Transverse colon (tissue), 4 donors: ENCODE data around the gene EPHB2. TPM values are rescaled to one million over a fixed set of nuclear protein-coding genes. Genes with fewer than 3 reads are reported as not detected.

ENCODE experiments used
- DNase-seq: peaks from one replicate; pipeline ENCODE4 v3.0.0-alpha.2; 2019
- H3K27ac ChIP-seq, 4 donors: fragments of 200-600 bp; sonication (generic); 2 replicates each; pipeline ENCODE4 v1.5.1; 2016 to 2018; ENCODE audit warnings: inconsistent platforms in 4 of 4
- H3K27me3 ChIP-seq: fragments of 200-600 bp; sonication (generic); 2 replicates; pipeline ENCODE4 v1.5.1; 2017; ENCODE audit warnings: inconsistent platforms
- H3K36me3 ChIP-seq, 4 donors: fragments of 200-600 bp; sonication (generic); 2 replicates each; pipeline ENCODE4 v1.5.1; 2017 to 2019; ENCODE audit warnings: inconsistent platforms in 4 of 4
- H3K4me1 ChIP-seq, 4 donors: fragments of 200-600 bp; sonication (generic); 2 replicates each; pipeline ENCODE4 v1.5.1; 2017 to 2020; ENCODE audit warnings: inconsistent platforms in 4 of 4
- H3K4me3 ChIP-seq, 4 donors: fragments of 200-600 bp; sonication (generic); 1 replicate in 1 of 4; 2 replicates in 3 of 4; pipeline versions ENCODE4 v1.5.1 to v1.6.1; 2017 to 2019; ENCODE audit warnings: inconsistent platforms in 4 of 4
- H3K9me3 ChIP-seq, 2 donors: fragments of 200-600 bp; sonication (generic); 2 replicates each; pipeline ENCODE4 v1.5.1; 2017 to 2019; ENCODE audit warnings: inconsistent platforms in 2 of 2
- CTCF ChIP-seq, 5 experiments: fragments of 200-600 bp in 3 of 5; fragments of 450-650 bp in 2 of 5; sonication (generic) in 3 of 5; IDR thresholded peaks; 1 replicate in 2 of 5; 2 replicates in 3 of 5; pipeline ENCODE4 v1.5.1; 2016 to 2017; ENCODE audit warnings: antibody characterized with exemption in 5 of 5, inconsistent platforms in 3 of 5, mild to moderate bottlenecking in 2 of 5, moderate library complexity in 1 of 5
- EP300 ChIP-seq: sonication (generic); formaldehyde crosslinking; IDR thresholded peaks from one replicate; pipeline ENCODE4 v1.6.1; 2017; ENCODE audit warnings: antibody characterized with exemption, low read depth
- POLR2A ChIP-seq: fragments of 450-650 bp; IDR thresholded peaks from one replicate; pipeline ENCODE4 v1.6.1; 2016; ENCODE audit warnings: antibody characterized with exemption, mild to moderate bottlenecking, moderate library complexity
- POLR2AphosphoS5 ChIP-seq, 3 donors: sonication (generic); formaldehyde crosslinking; IDR thresholded peaks; one replicate each; pipeline ENCODE4 v1.6.1; 2016; ENCODE audit warnings: antibody characterized with exemption in 3 of 3
- WGBS, 2 donors: methylation state at CpG; one replicate each; pipeline ENCODE4 v1.1.5; 2018; ENCODE audit warnings: low coverage in 1 of 2; 5-methylcytosine and 5-hydroxymethylcytosine counted together
- in situ Hi-C, 4 donors: fragments of 200-750 bp; cut with MboI; loops; one replicate each; pipeline versions ENCODE4 v1.15.0 to v1.15.1; 2017; ENCODE audit warnings: low sequenced_read_pairs in 3 of 4, low pct_ligation_motif_present in 1 of 4, low pct_unique_long_range_greater_than_20kb in 1 of 4
- intact Hi-C: fragments of 100-400 bp; cut with DNase I; formaldehyde crosslinking; loops from one replicate; pipeline ENCODE4 v1.15.1; 2023; ENCODE audit warnings: low total_unique reads
- total RNA-seq, 4 donors: library from RNA; depleted of rRNA; stranded (reverse); fragments of >200 nt; gene quantifications; one replicate each; pipeline ENCODE4 v1.1.0, GENCODE V29; 2016

EPHB2 gene
- total RNA-seq, 4 donors from 2014 or later, result 3.0 to 152 (median 27.9) TPM

GRCh38 chr1:22868331-22868730, 157.7 kb downstream of the EPHB2 start:
- Histone ChIP-seq H3K4me1 (peaks cover 0 to 3% (median 0%) of the 10 kb centered on the region in 4 donors), H3K9me3 (no peaks in the 10 kb centered on the region), H3K27me3 (no peaks in the 10 kb centered on the region), H3K27ac (no peak overlapping the region), H3K4me3 (no peak overlapping the region), H3K36me3 (no peaks in the 10 kb centered on the region)
- DNase-seq, result no peak
- no peak for TF ChIP-seq CTCF (IDR thresholded peaks at IDR 0.05)
- no peak for TF ChIP-seq EP300
- TF ChIP-seq POLR2AphosphoS5 (IDR thresholded peaks at IDR 0.05), result no peak
- TF ChIP-seq POLR2A, result no peak
- in situ Hi-C loops (loop anchor here in 1 of 4 donors (25.0 kb wide), 1 partner anchor 156 kb away; the partner anchor contains the start of gene EPHB2), intact Hi-C loops (no loop called here)
- WGBS, 2 donors, result 90% methylated on average over 3 of the region's 3 CpGs; no CpG with 5 or more reads in 1 of the 2 donors

- no peak for TF ChIP-seq CTCF (IDR thresholded peaks at IDR 0.05)
- no peak for TF ChIP-seq EP300
- no peak for TF ChIP-seq POLR2AphosphoS5 (IDR thresholded peaks at IDR 0.05)
- no peak for TF ChIP-seq POLR2A
- no peaks in the 10 kb centered on the region for H3K9me3 ChIP-seq
- no peak overlapping the region for H3K4me3 ChIP-seq
- WGBS, 2 donors, result 80% methylated on average over 1 of the region's 1 CpG; no CpG with 5 or more reads in 1 of the 2 donors
- no peak for DNase-seq
- no peak overlapping the region for H3K27ac ChIP-seq
- in situ Hi-C loops (loop anchor here in 1 of 4 donors (25.0 kb wide), 1 partner anchor 157 kb away; the partner anchor contains the start of gene EPHB2), intact Hi-C loops (no loop called here)
- H3K36me3 ChIP-seq, result no peaks in the 10 kb centered on the region
- no peaks in the 10 kb centered on the region for H3K27me3 ChIP-seq
- peaks cover 0 to 3% (median 0%) of the 10 kb centered on the region in 4 donors for H3K4me1 ChIP-seq
These were observed 158.7 kb downstream of the EPHB2 start for GRCh38 chr1:22869325-22869724.

- Histone ChIP-seq H3K36me3 (no peaks in the 10 kb centered on the region), H3K27me3 (no peaks in the 10 kb centered on the region), H3K4me1 (peaks cover 0 to 3% (median 0%) of the 10 kb centered on the region in 4 donors), H3K4me3 (no peak overlapping the region), H3K27ac (no peak overlapping the region), H3K9me3 (no peaks in the 10 kb centered on the region)
- TF ChIP-seq CTCF (IDR thresholded peaks at IDR 0.05) (no peak), POLR2A (no peak), EP300 (no peak), POLR2AphosphoS5 (IDR thresholded peaks at IDR 0.05) (no peak)
- intact Hi-C loops (no loop called here), in situ Hi-C loops (loop anchor here in 1 of 4 donors (25.0 kb wide), 1 partner anchor 158 kb away; the partner anchor contains the start of gene EPHB2)
- WGBS, 2 donors, result 71% methylated on average over 15 of the region's 15 CpGs; no CpG with 5 or more reads in 1 of the 2 donors
- no peak for DNase-seq
These were observed 159.7 kb downstream of the EPHB2 start for GRCh38 chr1:22870201-22870871.

GRCh38 chr1:22872981-22873664, 162.5 kb downstream of the EPHB2 start:
- intact Hi-C loops (no loop called here), in situ Hi-C loops (loop anchor here in 1 of 4 donors (25.0 kb wide), 1 partner anchor 161 kb away; the partner anchor contains the start of gene EPHB2)
- Histone ChIP-seq H3K36me3 (no peaks in the 10 kb centered on the region), H3K27ac (no peak overlapping the region), H3K4me1 (peaks cover 0 to 3% (median 0%) of the 10 kb centered on the region in 4 donors), H3K9me3 (no peaks in the 10 kb centered on the region), H3K4me3 (no peak overlapping the region), H3K27me3 (no peaks in the 10 kb centered on the region)
- WGBS, 2 donors, result 80 to 85% methylated on average over 1 to 11 of the region's 11 CpGs
- no peak for TF ChIP-seq CTCF (IDR thresholded peaks at IDR 0.05)
- no peak for DNase-seq
